BJ (cell line): ENCODE data around the gene C4orf50. TPM values are rescaled to one million over a fixed set of nuclear protein-coding genes. Genes with fewer than 3 reads are reported as not detected.

Experiments
- CTCF ChIA-PET: fragments of 350-600 bp; formaldehyde crosslinking; extraction: SDS; loops from one replicate; lab custom pipeline; 2021; ENCODE audit warnings: antibody characterized with exemption, inconsistent platforms; lab: Yijun Ruan, JAX
- POLR2A ChIA-PET: fragments of 300-600 bp; sonication (Branson Sonifier 250); formaldehyde crosslinking; extraction: SDS; loops from one replicate; lab custom pipeline; 2021; ENCODE audit warnings: antibody characterized with exemption; lab: Charles Lee
- DNase-seq: peaks from one replicate; pipeline ENCODE4 v3.0.0-alpha.2; 2011; ENCODE audit warnings: low read depth
- H3K27me3 ChIP-seq: 2 replicates; pipeline ENCODE4 v1.6.0; 2011; ENCODE audit warnings: low read length; ENCODE audit not compliant: control insufficient read depth, insufficient read depth
- H3K36me3 ChIP-seq: 2 replicates; pipeline ENCODE4 v1.5.1; 2011; ENCODE audit warnings: low read length; ENCODE audit not compliant: control insufficient read depth, insufficient read depth
- H3K4me3 ChIP-seq: 2 replicates; pipeline ENCODE4 v1.5.1; 2011; ENCODE audit warnings: low read depth, mild to moderate bottlenecking, control low read depth, low read length
- polyA plus RNA-seq: library from polyadenylated mRNA; depleted of rRNA; stranded (reverse); fragments of >200 nt; gene quantifications from 2 replicates; pipeline ENCODE4 v1.2.3, GENCODE V29; 2011
- TF ChIP-seq, protein P1 (sequence below): IDR thresholded peaks from 2 replicates; pipeline ENCODE4 v1.5.1; 2011; ENCODE audit warnings: low read depth, mild to moderate bottlenecking, control low read depth, inconsistent platforms, low read length, moderate library complexity; ENCODE audit not compliant: insufficient read depth

The C4orf50 gene
- polyA plus RNA-seq, 1 experiment = not detected

- Histone ChIP-seq H3K4me3 (no peak overlapping the region), H3K36me3 (no peaks in the 10 kb centered on the region), H3K27me3 (peaks cover 50% of the 10 kb centered on the region)
- ChIA-PET POLR2A (no interaction called here), CTCF (no interaction called here)
- no peak for DNase-seq
- TF ChIP-seq, protein P1, sequence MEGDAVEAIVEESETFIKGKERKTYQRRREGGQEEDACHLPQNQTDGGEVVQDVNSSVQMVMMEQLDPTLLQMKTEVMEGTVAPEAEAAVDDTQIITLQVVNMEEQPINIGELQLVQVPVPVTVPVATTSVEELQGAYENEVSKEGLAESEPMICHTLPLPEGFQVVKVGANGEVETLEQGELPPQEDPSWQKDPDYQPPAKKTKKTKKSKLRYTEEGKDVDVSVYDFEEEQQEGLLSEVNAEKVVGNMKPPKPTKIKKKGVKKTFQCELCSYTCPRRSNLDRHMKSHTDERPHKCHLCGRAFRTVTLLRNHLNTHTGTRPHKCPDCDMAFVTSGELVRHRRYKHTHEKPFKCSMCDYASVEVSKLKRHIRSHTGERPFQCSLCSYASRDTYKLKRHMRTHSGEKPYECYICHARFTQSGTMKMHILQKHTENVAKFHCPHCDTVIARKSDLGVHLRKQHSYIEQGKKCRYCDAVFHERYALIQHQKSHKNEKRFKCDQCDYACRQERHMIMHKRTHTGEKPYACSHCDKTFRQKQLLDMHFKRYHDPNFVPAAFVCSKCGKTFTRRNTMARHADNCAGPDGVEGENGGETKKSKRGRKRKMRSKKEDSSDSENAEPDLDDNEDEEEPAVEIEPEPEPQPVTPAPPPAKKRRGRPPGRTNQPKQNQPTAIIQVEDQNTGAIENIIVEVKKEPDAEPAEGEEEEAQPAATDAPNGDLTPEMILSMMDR = no peak
Observed at GRCh38 chr4:5889002-5889696, 129.1 kb downstream of the C4orf50 start.

GRCh38 chr4:5888222-5889001, 129.8 kb downstream of the C4orf50 start:
- H3K36me3 ChIP-seq = no peaks in the 10 kb centered on the region
- peaks cover 43% of the 10 kb centered on the region for H3K27me3 ChIP-seq
- TF ChIP-seq, protein P1 = no peak
- ChIA-PET POLR2A (no interaction called here), CTCF (no interaction called here)
- H3K4me3 ChIP-seq = no peak overlapping the region
- no peak for DNase-seq

DNA sequence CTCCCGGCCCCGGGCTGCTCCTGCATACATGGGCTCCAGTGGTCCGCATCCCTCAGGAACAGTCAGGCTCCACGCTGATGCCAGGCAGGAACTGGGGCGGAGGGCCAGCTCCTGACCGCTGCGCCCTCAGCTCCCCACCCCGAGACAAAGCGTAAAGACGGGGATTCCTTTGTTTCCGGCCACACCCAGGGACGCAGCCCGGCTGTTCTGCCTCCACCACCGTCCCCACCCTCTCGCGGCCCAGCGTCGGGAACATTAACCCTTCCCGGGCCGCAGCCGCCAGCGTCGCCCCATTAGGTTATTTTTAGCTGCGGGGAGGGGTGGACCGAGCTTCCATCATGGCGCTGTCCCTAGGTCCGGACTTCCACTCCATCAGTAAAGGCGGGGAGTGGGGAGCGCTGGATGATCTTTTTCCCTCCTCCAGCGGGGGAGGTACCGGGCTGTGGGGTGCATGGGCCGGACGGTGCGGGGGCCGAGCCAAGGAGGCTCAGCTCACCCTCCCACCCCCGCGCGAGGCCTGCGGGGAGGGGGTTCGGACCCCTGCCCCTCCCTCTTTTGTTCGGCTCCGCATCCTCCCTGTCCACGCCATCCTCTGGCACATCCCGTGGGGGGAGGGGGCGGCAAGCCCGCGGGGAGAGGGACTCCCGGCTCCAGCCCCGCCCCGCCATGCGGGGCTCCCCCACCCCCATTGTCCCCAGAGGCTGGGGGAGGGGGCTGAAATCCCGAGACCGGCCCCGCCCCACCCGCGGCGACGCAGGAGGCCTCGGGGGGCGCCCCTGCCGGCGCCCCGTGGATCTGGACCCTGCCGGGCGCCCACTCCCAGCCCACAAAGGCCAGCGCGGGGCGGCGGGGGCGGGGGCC, 130.6 kb downstream of the C4orf50 start:
- POLR2A ChIA-PET = no interaction called here

GRCh38 chr4:5887011-5887360, 131.2 kb downstream of the C4orf50 start:
- ChIA-PET CTCF (no interaction called here), POLR2A (no interaction called here)
- TF ChIP-seq, protein P1 = no peak
- no peaks in the 10 kb centered on the region for H3K36me3 ChIP-seq
- no peak for DNase-seq
- no peak overlapping the region for H3K4me3 ChIP-seq
- H3K27me3 ChIP-seq = peaks cover 37% of the 10 kb centered on the region

More for the DNA sequence above, 130.6 kb downstream of the C4orf50 start:
- TF ChIP-seq, protein P1 = no peak
- H3K4me3 ChIP-seq = no peak overlapping the region
- no peak for DNase-seq
- H3K27me3 ChIP-seq = peaks cover 40% of the 10 kb centered on the region
- no peaks in the 10 kb centered on the region for H3K36me3 ChIP-seq
- CTCF ChIA-PET = no interaction called here

DNA sequence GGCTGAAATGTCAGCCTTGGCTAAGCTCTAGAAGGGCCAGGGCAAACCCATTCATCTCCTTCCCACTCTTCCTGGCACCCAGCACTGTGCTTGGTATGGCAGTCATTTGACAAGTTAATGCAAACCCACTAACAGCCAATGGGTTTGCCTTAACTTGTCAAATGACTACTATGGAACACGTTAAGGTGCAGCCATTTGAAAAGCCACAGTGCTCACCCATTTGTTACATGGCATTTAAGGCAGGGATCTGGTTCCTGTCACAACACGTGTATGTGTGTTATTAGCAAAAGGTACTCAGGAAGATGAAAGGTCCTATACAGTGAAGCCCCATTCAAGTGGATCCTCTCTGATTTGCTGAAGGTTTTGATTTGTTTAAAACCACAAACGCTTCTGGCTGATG, 132.5 kb downstream of the C4orf50 start:
- Histone ChIP-seq H3K27me3 (peaks cover 29% of the 10 kb centered on the region), H3K4me3 (no peak overlapping the region), H3K36me3 (no peaks in the 10 kb centered on the region)
- DNase-seq = no peak
- CTCF ChIA-PET = no interaction called here
- TF ChIP-seq, protein P1 = no peak
- POLR2A ChIA-PET = no interaction called here
